ENCODE data around the gene CA10. TPM values are rescaled to one million over a fixed set of nuclear protein-coding genes. Genes with fewer than 3 reads are reported as not detected.

Gene CA10
- total RNA-seq, 3 donors from 2014 or later: 0.46 to 1.2 (median 0.64) TPM

DNA sequence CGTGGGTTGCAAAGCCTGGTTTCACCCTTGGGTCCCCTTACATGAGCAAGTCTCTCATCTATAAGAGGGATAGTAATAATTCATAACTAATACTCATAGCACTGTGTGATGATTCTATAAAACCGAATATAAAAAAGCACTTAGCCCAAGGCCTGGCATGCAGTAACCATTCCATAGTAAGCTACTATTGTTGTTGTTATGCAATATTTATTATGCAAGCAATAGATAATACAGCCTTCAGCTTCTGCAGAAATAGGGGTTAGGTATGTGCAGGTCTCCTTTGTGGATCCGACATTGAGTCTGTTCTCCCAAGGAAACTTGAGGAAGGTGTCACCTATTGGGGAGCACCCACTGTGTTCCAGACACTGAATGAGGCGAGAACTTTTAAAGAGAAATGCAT, 497.1 kb downstream of the CA10 start:
- intact Hi-C loops (cut with DNase I, micrococcal nuclease): no loop called here
- Histone ChIP-seq H3K36me3 (ENCODE audit: low read depth) (no peaks in the 10 kb centered on the region), H3K9me3 (no peaks in the 10 kb centered on the region), H3K4me3 (no peak overlapping the region), H3K4me1 (ENCODE audit: low read depth) (no peaks in the 10 kb centered on the region)
- ATAC-seq (no peak), DNase-seq (no peak)
- TF ChIP-seq, protein P1, sequence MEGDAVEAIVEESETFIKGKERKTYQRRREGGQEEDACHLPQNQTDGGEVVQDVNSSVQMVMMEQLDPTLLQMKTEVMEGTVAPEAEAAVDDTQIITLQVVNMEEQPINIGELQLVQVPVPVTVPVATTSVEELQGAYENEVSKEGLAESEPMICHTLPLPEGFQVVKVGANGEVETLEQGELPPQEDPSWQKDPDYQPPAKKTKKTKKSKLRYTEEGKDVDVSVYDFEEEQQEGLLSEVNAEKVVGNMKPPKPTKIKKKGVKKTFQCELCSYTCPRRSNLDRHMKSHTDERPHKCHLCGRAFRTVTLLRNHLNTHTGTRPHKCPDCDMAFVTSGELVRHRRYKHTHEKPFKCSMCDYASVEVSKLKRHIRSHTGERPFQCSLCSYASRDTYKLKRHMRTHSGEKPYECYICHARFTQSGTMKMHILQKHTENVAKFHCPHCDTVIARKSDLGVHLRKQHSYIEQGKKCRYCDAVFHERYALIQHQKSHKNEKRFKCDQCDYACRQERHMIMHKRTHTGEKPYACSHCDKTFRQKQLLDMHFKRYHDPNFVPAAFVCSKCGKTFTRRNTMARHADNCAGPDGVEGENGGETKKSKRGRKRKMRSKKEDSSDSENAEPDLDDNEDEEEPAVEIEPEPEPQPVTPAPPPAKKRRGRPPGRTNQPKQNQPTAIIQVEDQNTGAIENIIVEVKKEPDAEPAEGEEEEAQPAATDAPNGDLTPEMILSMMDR (IDR thresholded peaks at IDR 0.05): no peak

DNA sequence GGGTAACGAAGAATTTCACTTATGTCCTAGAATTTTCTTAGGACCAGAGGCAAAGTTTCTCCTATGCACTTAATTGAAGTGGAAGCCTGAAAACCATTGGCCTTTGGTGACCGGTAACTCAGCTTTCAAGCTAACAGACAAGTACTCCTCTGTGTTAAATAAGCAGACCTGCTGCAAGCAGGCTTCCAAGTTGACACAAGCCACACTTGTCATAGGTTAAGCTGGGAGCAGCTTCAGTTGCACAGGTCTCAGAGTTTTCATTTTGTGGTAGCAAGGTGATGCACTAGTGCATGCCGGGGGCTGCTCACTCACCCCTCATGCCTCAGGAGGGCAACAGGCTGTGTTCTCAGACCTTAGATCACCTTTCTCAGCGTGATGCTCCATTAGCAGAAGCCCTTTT, 498.2 kb downstream of the CA10 start:
- no peak for ATAC-seq
- no peaks in the 10 kb centered on the region for H3K36me3 ChIP-seq (ENCODE audit: low read depth)
- intact Hi-C loops (cut with DNase I, micrococcal nuclease): no loop called here
- TF ChIP-seq, protein P1 (IDR thresholded peaks at IDR 0.05): no peak
- H3K4me3 ChIP-seq: no peak overlapping the region
- no peak for DNase-seq
- H3K4me1 ChIP-seq (ENCODE audit: low read depth): no peaks in the 10 kb centered on the region
- no peaks in the 10 kb centered on the region for H3K9me3 ChIP-seq

DNA sequence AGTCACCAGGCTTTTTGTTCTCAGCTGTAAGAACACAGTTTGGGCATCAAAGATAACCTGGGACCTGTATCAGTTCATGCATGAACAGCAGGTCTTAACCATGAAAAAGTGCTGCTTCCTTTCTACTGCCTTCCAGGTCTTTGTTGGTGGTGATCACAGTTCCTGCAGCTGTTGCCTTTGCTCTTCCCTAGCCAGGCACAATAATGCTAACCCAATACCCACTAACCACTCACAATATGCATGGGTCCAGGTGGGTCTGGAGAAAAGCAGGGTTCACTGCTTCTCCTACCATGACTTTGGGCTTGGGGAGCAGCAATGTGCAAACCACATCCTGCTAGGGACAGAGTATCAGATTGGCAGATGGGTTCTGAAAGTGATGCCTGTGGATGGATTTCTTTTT, 501.3 kb downstream of the CA10 start:
- ATAC-seq (no peak), DNase-seq (no peak)
- no peaks in the 10 kb centered on the region for H3K36me3 ChIP-seq (ENCODE audit: low read depth)
- no peak overlapping the region for H3K4me3 ChIP-seq
- H3K9me3 ChIP-seq: no peaks in the 10 kb centered on the region
- intact Hi-C loops (cut with DNase I, micrococcal nuclease): no loop called here
- no peaks in the 10 kb centered on the region for H3K4me1 ChIP-seq (ENCODE audit: low read depth)
- TF ChIP-seq, protein P1 (IDR thresholded peaks at IDR 0.05): no peak

DNA sequence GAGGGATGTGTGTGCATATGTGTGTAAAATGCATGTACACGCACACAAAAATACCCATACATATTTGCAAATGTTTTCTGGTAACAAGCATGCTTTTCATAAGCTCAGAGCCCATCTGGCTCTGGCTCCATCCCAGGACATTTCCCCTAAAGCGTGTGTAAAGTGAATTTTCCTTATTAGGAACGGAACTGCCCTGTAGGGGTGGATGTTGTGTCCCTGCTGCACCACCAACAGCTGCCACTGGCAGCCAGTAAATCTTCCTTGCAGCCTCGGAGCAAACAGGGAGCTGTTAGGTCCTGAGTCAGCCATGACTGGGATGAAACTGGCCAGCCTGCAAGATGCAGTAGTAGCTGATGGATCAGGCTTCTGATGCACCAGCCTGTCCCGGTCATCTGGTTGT, 504.6 kb downstream of the CA10 start:
- Histone ChIP-seq H3K9me3 (no peaks in the 10 kb centered on the region), H3K4me3 (no peak overlapping the region), H3K36me3 (ENCODE audit: low read depth) (no peaks in the 10 kb centered on the region), H3K4me1 (ENCODE audit: low read depth) (no peaks in the 10 kb centered on the region)
- no peak for ATAC-seq
- TF ChIP-seq, protein P1 (IDR thresholded peaks at IDR 0.05): no peak
- intact Hi-C loops (cut with DNase I, micrococcal nuclease): no loop called here
- no peak for DNase-seq

DNA sequence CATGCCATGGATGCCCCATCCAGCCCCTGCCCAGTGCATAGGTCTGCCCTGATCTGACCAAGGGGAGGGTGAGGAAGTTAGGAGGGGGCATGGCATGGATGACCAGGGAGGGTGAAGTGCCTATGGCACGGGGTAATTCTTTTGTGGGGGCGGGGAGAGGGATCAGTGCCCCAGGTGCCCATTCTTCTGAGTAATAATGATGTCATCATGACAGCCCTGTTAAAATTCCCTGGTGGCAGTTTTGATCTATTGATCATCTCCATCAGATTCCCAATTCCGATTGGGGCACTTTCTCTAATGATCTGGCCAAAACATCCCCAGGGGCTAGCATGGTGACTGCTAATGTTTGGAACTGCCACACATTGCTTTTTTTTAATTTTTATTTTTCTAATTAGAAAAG, 506.0 kb downstream of the CA10 start:
- TF ChIP-seq, protein P1 (IDR thresholded peaks at IDR 0.05): no peak
- Histone ChIP-seq H3K36me3 (ENCODE audit: low read depth) (no peaks in the 10 kb centered on the region), H3K4me1 (ENCODE audit: low read depth) (no peaks in the 10 kb centered on the region), H3K9me3 (no peaks in the 10 kb centered on the region), H3K4me3 (no peak overlapping the region)
- ATAC-seq: no peak
- DNase-seq: no peak
- intact Hi-C loops (cut with DNase I, micrococcal nuclease): no loop called here
